SU-DHL-6 (cell line): ENCODE data around the gene ERCC5.
A peak's percentile ranks its signal among the peaks of the same experiment; 100 is the strongest.

ENCODE experiments used
- H2AFZ ChIP-seq: fragments of 200-600 bp; sonication (generic); 2 replicates; pipeline ENCODE4 v1.6.1; 2014; ENCODE audit warnings: low read depth, mild to moderate bottlenecking, moderate library complexity, mixed read lengths, antibody characterized with exemption, low read length; ENCODE audit not compliant: severe bottlenecking
- H3F3A ChIP-seq: fragments of 200-600 bp; shearing (Covaris generic); 2 replicates; pipeline ENCODE4 v1.6.0; 2016; ENCODE audit warnings: antibody characterized with exemption, mild to moderate bottlenecking; ENCODE audit not compliant: insufficient read depth
- H3K27ac ChIP-seq: fragments of 200-600 bp; sonication (generic); 2 replicates; pipeline ENCODE4 v1.5.1; 2016; ENCODE audit warnings: low read depth, mild to moderate bottlenecking, low read length, moderate library complexity, mixed read lengths
- H3K27me3 ChIP-seq: fragments of 200-600 bp; sonication (generic), shearing (Covaris generic); 2 replicates; pipeline ENCODE4 v1.6.0; 2014; ENCODE audit warnings: mild to moderate bottlenecking, low read length
- H3K36me3 ChIP-seq: fragments of 200-600 bp; sonication (generic); 2 replicates; pipeline ENCODE4 v1.6.1; 2014; ENCODE audit warnings: mild to moderate bottlenecking, low read length, mixed read lengths
- H3K4me2 ChIP-seq: fragments of 300-600, 200-600 bp; shearing (Covaris generic), sonication (generic); 2 replicates; pipeline ENCODE4 v1.6.0; 2014; ENCODE audit warnings: low read length, low read depth, mild to moderate bottlenecking; ENCODE audit not compliant: poor library complexity, severe bottlenecking
- H3K4me3 ChIP-seq: fragments of 200-600 bp; sonication (generic); 2 replicates; pipeline ENCODE4 v1.5.1; 2014; ENCODE audit warnings: antibody characterized with exemption, low read length, mild to moderate bottlenecking, mixed read lengths; ENCODE audit not compliant: insufficient read depth, poor library complexity, severe bottlenecking
- H3K79me2 ChIP-seq: fragments of 200-600 bp; sonication (generic); 2 replicates; pipeline ENCODE4 v1.6.1; 2014; ENCODE audit warnings: mild to moderate bottlenecking, low read length, moderate library complexity; ENCODE audit not compliant: insufficient read depth
- H3K9ac ChIP-seq: fragments of 200-600 bp; sonication (generic); 2 replicates; pipeline ENCODE4 v1.7.0; 2014; ENCODE audit warnings: mild to moderate bottlenecking, low read length
- H3K9me2 ChIP-seq: fragments of 200-600 bp; sonication (generic); replicated peaks from 2 replicates; pipeline ENCODE4 v1.6.1; 2014; ENCODE audit warnings: low read length; ENCODE audit not compliant: insufficient read depth
- H3K9me3 ChIP-seq: fragments of 200-600 bp; sonication (generic); 2 replicates; pipeline ENCODE4 v1.6.1; 2014; ENCODE audit warnings: low read length, mixed read lengths; ENCODE audit not compliant: insufficient read depth
- H4K20me1 ChIP-seq: fragments of 200-600 bp; sonication (generic); 2 replicates; pipeline ENCODE4 v1.6.1; 2014; ENCODE audit warnings: low read depth, mild to moderate bottlenecking, antibody characterized with exemption, low read length, moderate library complexity, mixed read lengths
- CTCF ChIP-seq: fragments of 200-600 bp; sonication (generic); IDR thresholded peaks from one replicate; pipeline ENCODE4 v1.5.1; 2017; ENCODE audit warnings: antibody characterized with exemption, mild to moderate bottlenecking, low read length, moderate library complexity; ENCODE audit not compliant: insufficient read depth, poor library complexity, severe bottlenecking
- EZH2phosphoT487 ChIP-seq: fragments of 200-600 bp; sonication (generic), shearing (Covaris generic); conservative IDR thresholded peaks from 2 replicates; pipeline ENCODE4 v1.6.1; 2018; ENCODE audit warnings: mild to moderate bottlenecking, antibody characterized with exemption, low read length, moderate library complexity, mixed read lengths

The ERCC5 gene

GRCh38 chr13:102847272-102848234, 1.7 kb downstream of the ERCC5 start:
- Histone ChIP-seq H3K4me2 (peak overlapping the region; percentile 92), H2AFZ (no peak overlapping the region), H3K9me2 (no peaks in the 10 kb centered on the region), H3K27ac (peak overlapping the region; percentile 96), H3K36me3 (peaks cover 6% of the 10 kb centered on the region; the same call in 1 of the 2 replicates), H3K4me3 (peak overlapping the region; percentile 98), H3F3A (peaks cover 13% of the 10 kb centered on the region), H3K9ac (peak overlapping the region; percentile 93), H3K27me3 (no peaks in the 10 kb centered on the region), H3K9me3 (no peaks in the 10 kb centered on the region), H4K20me1 (0 out of 2 replicates have a peak, but pooled peaks cover 8% of the 10 kb centered on the region), H3K79me2 (peaks cover 53% of the 10 kb centered on the region)
- peak; percentile 60 for TF ChIP-seq CTCF
- TF ChIP-seq EZH2phosphoT487 = no peak

DNA sequence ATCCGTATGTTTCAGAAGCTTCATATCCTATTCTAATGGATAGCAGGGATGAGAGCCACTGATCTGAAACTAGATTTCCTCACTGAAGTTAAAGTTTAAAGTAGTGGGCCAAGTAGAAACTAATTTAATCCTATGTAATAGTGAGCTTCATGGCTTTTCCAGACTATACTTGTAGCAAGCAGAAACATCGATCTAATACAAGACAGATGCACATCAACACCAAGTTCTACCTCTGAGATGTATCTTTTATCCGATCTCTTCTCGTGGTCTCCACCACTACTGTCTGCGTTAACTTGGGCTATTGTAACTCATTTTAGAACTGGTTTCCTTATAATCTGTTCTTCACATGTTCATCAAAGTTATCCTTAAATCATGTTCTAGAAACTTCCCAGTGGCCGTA, 3.1 kb downstream of the ERCC5 start:
- H3K27ac ChIP-seq = no peak overlapping the region
- no peak overlapping the region for H3K4me2 ChIP-seq
- H3K36me3 ChIP-seq = peaks cover 14% of the 10 kb centered on the region; the same call in 1 of the 2 replicates
- H3K9me2 ChIP-seq = no peaks in the 10 kb centered on the region
- no peak overlapping the region for H2AFZ ChIP-seq
- H4K20me1 ChIP-seq = 0 out of 2 replicates have a peak, but pooled peaks cover 8% of the 10 kb centered on the region
- no peak overlapping the region for H3K4me3 ChIP-seq
- no peaks in the 10 kb centered on the region for H3K27me3 ChIP-seq
- no peaks in the 10 kb centered on the region for H3K9me3 ChIP-seq
- peaks cover 53% of the 10 kb centered on the region for H3K79me2 ChIP-seq
- H3F3A ChIP-seq = peaks cover 13% of the 10 kb centered on the region
- no peak overlapping the region for H3K9ac ChIP-seq
- TF ChIP-seq EZH2phosphoT487 (no peak), CTCF (no peak)

- Histone ChIP-seq H3K9ac (no peak overlapping the region), H3K4me2 (no peak overlapping the region), H4K20me1 (0 out of 2 replicates have a peak, but pooled peaks cover 8% of the 10 kb centered on the region), H3K27ac (no peak overlapping the region), H3K27me3 (no peaks in the 10 kb centered on the region), H3K79me2 (peaks cover 33% of the 10 kb centered on the region), H3F3A (no peaks in the 10 kb centered on the region), H3K4me3 (no peak overlapping the region), H3K9me3 (no peaks in the 10 kb centered on the region), H3K36me3 (peaks cover 29% of the 10 kb centered on the region), H2AFZ (no peak overlapping the region), H3K9me2 (no peaks in the 10 kb centered on the region)
- no peak for TF ChIP-seq CTCF
- TF ChIP-seq EZH2phosphoT487 = no peak
These were observed 6.7 kb downstream of the ERCC5 start for GRCh38 chr13:102852556-102852955.
